ENCODE results near the gene STMN1. TPM values are rescaled to one million over a fixed set of nuclear protein-coding genes. Genes with fewer than 3 reads are reported as not detected.

The STMN1 gene
- total RNA-seq, 1 donor from 2014 or later = 21.4 TPM

DNA sequence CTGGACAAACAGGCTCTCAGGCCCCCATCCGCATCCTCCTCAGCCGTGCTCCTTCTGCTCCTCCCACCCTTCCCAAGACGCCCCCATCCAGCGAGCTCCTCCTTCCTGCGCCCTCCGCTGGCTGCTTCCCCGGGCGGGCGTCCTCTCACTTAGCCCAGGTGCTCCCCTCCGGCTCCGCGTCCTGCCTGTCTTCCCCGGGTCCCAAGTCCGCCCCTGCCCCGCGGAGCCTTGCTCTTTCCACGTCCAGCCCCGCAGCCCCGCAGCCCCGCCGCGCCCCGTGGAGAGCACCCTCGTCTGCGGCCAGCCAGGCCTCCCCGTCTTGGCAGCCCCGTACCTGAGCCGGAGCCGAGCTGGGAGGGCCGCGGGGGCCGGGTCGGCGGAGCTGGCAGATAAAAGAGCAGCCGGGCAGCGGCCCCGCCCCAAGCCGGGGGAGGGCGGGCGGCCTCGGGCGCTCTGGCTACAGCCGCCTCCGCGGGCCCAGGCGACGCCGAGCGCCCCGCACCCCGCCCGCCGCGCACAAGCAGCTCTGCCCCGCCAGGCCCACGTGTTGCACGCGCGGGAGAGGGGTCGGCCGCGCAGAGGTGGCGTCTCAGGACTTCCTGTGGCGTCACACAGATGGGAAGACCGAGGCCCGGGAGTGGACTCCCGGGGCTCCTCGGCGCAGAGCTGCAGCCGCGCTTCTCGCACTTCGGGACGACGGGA lies 30.9 kb downstream of the STMN1 start, which contains the start of gene PAQR7:
TSS of gene PAQR7 (minus strand) at position 555 of the 702 bp plus-strand sequence. CDS start 11,869 bp downstream, outside the sequence.
- ATAC-seq (peak; percentile 92), DNase-seq (peak; percentile 87)
- intact Hi-C loops (cut with micrococcal nuclease) = no loop called here

DNA sequence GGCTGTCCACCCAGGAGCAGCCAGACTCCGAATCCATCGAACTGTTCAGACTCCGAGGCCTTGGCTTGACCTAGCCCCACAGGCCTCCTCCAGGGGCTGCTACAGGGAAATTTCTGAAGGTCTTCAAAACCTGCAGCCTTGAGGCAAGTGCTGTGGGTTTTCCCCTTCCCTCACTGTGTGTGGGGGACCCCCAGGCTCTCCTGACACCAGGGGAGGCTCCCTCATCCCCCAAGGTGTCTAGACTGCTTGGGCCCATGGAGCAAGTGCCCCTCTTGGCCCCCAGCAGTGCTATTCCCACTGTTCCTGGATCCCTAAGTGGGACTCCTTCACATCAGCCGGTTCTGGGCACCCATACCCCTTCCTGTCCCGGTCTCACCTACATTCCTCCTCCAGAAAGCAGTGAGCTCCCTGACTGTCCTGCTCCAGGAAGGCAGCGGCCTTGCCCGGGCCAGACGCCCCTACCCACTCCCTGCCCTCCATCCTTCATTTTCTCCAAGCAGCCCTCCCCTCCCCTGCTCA lies 31.5 kb downstream of the STMN1 start:
- DNase-seq (no peak), ATAC-seq (no peak)
- intact Hi-C loops (cut with micrococcal nuclease) = no loop called here

DNA sequence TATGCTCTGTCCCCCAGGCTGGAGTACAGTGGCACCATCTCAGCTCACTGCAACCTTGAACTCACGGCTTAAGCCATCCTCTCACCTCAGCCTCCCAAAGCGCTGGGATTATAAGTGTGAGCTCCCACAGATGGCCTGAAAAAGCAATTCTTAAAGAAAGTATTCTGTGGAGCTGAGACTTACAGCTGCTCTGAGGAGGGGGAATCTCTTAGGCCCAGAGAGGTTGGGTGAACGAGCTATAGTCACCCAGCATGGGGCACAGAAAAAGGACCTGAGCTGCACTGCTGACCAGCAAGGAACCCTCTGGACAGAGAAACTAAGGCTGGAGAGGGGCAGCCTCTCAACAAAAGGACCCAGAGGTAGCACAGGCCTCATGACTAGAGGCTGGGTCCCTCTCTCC lies 32.0 kb downstream of the STMN1 start:
- ATAC-seq = no peak
- intact Hi-C loops (cut with micrococcal nuclease) = no loop called here

DNA sequence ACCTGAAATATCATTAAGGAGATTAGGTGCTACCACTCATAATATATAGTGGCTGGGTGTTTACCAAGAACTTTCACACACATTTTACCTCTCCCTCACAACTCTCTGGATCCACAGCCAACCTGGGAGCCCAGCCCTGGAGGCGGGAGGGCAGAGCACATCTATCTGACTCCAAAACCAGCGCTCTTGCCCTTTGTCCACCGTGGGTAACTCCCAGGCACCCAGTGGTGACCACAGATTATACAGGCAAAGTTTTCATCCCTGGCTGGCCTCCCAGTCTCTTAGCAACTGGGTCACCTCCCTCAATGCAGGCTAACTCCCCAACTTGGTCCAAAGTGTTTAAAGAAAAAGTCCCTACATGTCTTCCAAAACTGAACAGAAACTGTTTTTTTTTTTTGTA lies 33.1 kb downstream of the STMN1 start:
- no peak for ATAC-seq
- intact Hi-C loops (cut with micrococcal nuclease) = no loop called here

More for the DNA sequence above, 32.0 kb downstream of the STMN1 start:
- DNase-seq = no peak

DNA sequence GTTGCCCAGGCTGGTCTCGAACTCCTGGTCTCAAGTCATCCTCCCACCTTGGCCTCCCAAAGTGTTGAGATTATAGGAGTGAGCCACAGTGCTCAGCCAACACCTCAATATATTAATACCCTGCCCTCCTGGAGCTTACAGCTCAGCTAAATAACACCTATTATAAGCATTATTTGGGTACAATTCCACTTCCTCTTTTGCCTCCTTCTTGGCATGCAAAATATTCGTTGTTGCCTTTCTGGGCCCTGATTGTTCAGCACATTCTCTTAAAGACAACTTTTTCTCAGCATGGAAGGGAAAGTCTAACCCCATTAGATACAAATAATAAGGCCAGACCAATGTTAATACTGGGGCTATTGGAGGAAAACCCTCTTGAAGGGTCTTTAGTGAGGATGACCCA lies 33.5 kb downstream of the STMN1 start:
- intact Hi-C loops (cut with micrococcal nuclease) = no loop called here
- no peak for ATAC-seq
- DNase-seq = no peak

More for the DNA sequence above, 33.1 kb downstream of the STMN1 start:
- no peak for DNase-seq

DNA sequence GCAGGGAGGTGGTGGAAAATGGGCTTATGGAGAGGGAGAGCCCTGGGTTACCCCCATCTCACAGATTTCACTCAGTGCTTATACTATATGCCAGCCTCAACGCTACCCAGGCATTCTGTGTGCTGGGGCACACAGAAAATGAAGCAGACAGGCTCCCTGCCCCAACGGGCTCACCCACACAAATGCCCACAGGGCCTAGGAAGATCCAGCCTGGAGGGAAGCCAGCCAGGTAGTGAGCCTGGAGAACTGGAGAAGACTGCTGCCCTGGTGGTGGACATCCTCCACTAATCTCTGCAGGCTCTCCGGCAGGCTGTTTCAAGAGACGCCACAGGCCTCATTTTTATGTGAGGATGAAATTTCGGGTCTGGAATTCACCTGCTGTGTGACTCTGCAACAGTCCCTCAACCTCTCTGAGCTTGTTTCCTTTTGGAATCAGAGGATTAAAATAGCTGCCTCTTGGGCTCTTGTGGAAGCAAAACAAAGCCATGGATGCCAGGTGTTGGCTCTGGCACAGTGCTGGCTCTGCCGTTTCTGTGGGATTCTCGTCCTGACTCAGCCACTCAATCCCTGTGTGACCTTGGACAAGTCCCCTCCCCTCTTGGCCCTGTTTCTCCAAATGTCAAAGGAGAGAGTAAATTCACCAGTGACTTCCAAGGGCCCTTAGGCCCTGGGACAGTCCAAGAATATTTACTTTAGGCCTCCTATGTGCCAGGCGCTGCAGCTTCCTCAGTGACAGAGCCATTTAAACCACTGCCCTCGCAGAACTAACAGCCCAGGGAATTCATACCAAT lies 34.3 kb downstream of the STMN1 start:
- DNase-seq (no peak), ATAC-seq (no peak)
- intact Hi-C loops (cut with micrococcal nuclease) = no loop called here

DNA sequence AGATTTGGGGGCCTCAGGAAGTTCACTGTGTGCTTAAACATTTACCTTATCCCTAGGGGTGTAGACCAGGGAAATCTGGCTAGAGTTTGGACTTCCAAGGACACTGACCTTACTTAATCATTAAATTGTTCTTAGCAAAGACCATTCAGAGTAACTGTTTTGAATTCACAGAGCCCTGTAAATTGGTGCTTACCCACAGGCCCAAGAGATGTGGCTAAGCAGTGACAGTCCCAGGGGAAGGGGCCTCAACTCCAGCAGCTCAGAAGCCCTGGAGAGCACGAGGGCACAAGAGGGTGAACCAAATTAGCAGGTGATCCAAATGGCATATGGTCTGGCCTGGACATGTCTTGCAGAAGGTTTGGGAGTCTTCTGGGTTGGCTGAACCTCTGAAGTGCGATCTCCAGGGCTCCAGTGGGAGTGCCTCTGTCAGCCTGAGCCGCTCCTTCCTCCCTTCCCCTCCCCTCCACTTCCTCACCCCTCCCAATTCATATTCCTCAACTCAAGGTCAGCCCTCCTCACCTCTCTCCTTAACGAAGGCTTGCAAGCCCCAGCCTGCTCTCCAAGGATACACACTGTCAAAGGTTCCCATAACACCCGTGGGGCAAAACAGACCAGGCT lies 35.0 kb downstream of the STMN1 start:
- DNase-seq = no peak

DNA sequence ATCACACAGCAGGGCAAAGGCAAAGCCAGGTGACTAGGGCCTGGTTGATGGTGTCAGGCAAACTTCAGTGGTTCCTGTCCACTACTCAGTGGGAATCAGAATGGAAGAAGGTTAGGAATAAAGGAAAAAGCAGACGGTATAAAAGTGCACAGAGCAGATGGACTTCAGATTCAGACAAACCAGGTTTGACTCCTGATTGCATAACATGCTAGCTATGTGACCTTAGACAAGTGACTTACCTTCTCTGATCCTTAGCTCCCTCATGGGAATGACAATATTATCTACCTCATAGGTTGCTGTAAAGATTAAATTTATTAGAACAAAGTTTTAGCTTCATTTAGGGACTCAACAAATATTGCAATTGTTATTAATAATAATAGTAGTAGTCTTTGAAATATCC lies 35.6 kb downstream of the STMN1 start:
- ATAC-seq (no peak), DNase-seq (no peak)
- intact Hi-C loops (cut with micrococcal nuclease) = no loop called here

More for the DNA sequence above, 35.0 kb downstream of the STMN1 start:
- no peak for ATAC-seq
- intact Hi-C loops (cut with micrococcal nuclease) = no loop called here

DNA sequence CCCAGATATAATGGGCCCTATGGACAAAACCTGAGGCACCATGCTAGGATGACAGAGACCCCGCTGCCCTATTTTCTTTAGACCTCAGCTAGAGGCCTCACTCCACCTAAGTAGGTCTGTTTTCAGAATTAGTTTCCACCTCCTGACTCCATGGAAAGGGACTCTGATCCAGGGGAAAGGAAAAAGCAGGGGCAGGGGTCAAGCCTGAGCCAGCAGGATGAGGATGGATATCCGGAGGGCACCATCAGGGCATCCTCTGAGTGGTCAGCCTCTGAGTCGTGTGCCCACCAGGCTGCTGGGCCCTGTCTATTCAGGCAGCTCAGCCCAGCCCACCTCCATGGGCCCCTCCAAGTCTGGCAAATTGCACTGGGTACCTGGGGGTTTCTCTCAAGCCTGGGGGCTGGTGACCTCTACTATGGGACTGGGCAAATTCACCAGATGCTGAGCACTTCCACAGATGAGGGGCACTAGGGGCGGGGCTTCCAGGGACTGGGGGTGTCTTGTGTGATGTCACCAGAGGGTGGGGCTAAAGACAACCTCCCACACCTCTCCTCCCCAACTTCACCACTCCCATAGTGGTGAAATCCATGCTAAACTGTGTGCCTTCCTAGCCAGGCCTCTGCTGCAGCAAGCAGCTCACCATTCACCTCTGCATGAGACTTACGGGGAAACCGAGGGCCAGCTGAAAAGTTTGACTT lies 36.2 kb downstream of the STMN1 start:
- intact Hi-C loops (cut with micrococcal nuclease) = no loop called here

DNA sequence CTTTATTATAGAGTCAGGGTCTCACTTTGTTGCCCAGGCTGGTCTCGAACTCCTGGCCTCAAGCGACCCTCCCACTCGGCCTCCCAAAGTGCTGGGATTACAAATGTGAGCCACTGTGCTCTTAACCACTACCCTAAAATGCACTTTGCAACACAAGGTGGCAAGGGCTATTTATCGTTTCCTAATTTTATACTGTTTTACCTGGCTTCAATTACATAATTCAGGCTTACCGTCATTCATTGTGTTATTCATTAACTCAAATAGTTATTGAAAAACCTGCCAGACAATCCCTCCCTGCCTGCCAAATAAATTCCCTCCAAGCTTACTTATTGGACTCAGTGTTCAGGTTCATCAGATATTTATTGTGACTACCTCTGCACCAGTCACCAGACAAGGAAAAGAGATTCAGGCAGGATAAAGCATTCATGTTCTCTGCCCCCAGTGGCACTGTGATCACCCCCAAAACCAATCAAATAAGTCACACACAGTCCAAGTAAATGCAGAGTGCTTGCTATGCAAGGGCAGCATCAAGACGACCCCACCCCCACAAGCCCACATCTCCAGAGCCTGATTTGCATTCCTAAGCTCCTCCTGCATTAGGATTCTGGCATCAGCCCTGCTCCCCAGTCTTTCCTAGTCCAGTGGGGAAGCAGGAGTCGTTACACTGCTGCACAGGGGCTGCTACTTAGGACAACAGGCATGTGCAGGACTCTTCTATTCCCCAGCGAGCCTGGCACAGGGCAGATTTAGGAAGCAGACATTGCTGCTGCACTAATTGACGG lies 38.8 kb downstream of the STMN1 start:
- DNase-seq = no peak
- intact Hi-C loops (cut with micrococcal nuclease) = no loop called here
- ATAC-seq = no peak

More for the DNA sequence above, 36.2 kb downstream of the STMN1 start:
- ATAC-seq (no peak), DNase-seq (no peak)

DNA sequence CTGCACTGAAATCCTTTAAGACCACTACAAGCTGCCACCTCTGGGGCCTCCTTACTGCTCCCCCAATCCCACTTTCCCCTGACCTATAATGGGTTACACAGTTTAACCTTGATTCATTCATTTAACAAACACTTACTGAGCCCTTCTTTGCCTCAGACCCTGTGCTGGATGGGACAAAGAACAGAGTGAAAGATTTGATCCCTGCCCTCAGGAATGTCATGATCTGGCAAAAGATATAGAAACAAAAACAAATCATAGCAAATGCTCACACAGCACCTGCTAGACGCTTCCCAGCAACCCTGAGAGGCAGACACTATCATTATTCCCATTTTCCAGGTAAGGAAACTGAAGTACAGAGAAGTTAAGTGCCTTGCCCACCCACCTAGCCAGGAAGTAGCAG lies 39.9 kb downstream of the STMN1 start:
- DNase-seq = no peak
- intact Hi-C loops (cut with micrococcal nuclease) = no loop called here
- no peak for ATAC-seq

DNA sequence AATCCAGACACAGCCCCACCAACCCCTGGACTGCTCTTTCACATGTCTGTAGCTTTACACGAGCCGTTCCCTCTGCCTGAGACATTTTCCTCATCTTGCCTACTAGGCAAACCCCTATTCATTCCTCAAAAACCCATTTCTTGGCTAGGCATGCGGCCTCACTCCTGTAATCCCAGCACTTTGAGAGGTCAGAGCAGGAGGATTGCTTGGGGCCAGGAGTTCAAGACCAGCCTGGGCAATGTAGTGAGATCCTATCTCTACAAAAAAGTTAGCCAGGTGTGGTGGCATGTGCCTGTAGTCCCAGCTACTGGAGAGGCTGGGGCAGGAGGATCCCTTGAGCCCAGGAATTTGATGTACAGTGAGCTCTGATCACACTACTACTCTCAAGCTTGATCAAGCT lies 41.8 kb downstream of the STMN1 start:
- no peak for DNase-seq
- intact Hi-C loops (cut with micrococcal nuclease) = no loop called here
- no peak for ATAC-seq

DNA sequence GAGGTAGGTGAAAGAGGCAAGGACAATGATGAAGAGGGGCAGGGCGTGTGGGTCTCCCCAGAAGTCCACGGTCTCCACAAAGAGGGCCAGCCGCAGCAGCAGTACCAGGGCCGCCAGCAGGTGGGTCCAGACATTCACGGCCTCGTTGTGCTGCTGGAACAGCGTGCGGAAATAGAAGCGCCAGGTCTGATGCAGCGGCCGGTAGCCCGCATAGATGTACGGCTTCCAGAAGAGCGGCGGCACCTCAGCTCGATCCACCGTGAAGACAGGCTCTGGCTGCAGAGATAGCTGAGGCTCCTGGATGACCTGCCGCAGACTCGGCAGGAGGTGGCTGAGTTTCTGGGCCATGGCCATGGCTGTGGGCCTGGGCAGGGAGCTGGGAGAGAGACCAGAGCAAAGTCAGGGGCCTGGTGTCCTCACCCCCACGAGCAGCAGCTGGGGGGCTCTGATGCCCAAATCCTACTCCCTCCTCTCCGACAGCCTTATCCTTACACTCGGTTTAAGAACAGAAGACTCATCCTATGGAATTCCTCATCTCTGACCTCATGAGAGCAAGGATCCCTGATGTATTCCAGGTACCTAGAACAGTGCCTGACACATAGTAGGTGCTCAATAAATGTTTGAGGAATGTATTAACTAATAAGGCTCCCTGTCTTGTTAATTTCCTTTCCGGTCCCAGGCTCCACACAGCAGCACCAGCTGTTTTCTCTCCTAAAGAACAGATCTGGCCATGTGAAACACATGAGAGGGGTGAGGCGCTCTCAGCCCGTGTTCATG lies 42.5 kb downstream of the STMN1 start:
- intact Hi-C loops (cut with micrococcal nuclease) = no loop called here
- ATAC-seq = no peak
- DNase-seq = no peak

DNA sequence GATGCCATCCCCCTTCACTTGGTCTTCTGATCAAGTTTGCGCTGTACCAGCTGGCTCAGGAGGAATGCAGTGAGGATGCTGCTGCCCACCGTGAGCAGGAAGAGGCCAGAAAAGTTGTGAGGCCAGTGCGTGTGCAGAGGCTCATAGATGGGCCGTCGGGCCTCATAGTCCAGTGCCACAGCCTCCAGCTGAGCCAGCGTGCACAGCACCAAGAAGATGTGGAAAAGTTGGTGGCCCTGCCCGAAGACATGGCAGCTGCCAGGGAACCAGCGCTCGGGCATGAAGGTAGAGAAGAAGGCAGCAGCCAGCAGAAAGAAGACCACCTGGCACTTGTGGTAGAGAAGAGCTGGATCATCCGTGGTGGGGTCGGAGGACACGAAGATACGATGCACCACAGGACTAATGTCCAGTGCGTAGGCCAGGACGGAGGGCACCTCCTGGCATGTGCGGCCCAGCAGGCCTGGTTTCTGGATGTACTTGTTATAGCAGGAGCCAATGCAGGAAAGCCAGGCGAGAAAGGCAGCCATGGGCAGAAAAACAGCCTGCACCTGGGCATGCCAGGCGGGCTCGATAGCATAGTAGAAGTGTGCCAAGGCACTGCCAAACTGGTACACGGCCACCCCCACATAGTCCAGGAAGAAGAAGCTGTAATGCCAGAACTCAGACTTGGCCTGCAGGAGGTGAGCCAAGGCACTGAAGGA lies 43.3 kb downstream of the STMN1 start:
- intact Hi-C loops (cut with micrococcal nuclease) = no loop called here

DNA sequence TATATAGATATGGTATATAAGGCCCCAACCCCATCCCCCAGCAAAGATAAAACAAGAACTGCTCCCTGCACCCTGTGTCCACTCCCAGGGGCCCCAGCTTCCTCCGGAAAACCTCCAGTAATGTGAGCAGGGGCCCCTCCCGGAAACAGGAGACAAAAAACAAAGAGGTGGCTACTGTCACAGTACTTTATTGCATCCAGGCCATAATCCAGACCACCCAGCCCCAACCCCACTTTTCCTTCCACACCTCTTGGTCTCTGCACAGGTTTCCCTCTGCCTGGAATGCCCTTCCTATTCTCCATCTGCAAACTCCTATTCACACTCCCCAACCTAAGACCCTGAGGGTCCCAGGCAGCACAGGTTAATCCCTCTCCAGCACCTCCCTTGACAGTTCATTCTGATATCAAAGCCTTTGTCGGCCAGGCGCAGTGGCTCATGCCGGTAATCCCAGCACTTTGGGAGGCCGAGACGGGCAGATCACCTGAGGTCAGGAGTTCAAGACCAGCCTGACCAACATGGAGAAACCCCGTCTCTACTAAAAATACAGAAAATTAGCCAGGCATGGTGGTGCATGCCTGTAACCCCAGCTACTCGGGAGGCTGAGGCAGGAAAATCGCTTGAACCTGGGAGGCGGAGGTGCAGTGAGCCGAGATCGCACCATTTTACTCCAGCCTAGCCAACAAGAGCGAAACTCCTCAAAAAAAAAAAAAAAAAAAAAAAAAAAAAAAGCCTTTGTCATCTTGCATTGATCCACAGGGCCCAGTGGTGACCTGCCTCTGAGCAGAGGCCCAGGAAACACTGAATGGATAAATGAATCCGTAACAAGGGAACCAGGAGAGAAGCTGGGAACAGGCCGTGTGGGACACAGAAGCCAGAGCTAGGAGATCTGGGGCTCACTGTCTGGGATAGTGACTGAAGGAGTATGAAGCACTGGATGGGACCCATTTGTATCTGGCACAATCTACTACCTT lies 44.6 kb downstream of the STMN1 start:
- DNase-seq = no peak
- intact Hi-C loops (cut with micrococcal nuclease) = no loop called here
- ATAC-seq = no peak

More for the DNA sequence above, 43.3 kb downstream of the STMN1 start:
- no peak for ATAC-seq
- DNase-seq = no peak
